GM12874 (cell line): ENCODE measurements around the gene WDR35.

Source experiments
- TF ChIP-seq, protein P1 (sequence below): IDR thresholded peaks from 2 replicates; pipeline ENCODE4 v1.5.1; 2011; ENCODE audit warnings: low read depth, mild to moderate bottlenecking, control low read depth, low read length, moderate library complexity; ENCODE audit not compliant: insufficient read depth

Gene WDR35

DNA sequence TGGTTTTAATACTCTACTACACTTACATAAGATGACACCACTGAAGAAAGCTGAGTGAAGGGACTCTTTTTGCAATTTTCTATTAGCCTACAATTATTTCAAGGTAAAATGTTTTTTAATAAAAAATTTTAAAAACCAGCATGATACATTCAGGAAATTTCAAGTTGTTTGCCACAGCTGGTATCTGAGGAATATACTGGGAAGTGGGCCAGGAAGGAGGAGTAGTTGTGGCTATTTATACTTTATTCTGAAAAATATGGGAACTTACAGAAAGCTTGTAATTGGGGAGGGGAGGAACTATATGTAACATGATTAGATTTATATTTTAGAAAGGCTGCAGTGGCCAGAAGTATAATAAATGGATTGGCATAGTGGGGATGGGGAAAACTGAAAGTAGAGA is 40.8 kb downstream of the WDR35 start:
- TF ChIP-seq, protein P1, sequence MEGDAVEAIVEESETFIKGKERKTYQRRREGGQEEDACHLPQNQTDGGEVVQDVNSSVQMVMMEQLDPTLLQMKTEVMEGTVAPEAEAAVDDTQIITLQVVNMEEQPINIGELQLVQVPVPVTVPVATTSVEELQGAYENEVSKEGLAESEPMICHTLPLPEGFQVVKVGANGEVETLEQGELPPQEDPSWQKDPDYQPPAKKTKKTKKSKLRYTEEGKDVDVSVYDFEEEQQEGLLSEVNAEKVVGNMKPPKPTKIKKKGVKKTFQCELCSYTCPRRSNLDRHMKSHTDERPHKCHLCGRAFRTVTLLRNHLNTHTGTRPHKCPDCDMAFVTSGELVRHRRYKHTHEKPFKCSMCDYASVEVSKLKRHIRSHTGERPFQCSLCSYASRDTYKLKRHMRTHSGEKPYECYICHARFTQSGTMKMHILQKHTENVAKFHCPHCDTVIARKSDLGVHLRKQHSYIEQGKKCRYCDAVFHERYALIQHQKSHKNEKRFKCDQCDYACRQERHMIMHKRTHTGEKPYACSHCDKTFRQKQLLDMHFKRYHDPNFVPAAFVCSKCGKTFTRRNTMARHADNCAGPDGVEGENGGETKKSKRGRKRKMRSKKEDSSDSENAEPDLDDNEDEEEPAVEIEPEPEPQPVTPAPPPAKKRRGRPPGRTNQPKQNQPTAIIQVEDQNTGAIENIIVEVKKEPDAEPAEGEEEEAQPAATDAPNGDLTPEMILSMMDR, result no peak

DNA sequence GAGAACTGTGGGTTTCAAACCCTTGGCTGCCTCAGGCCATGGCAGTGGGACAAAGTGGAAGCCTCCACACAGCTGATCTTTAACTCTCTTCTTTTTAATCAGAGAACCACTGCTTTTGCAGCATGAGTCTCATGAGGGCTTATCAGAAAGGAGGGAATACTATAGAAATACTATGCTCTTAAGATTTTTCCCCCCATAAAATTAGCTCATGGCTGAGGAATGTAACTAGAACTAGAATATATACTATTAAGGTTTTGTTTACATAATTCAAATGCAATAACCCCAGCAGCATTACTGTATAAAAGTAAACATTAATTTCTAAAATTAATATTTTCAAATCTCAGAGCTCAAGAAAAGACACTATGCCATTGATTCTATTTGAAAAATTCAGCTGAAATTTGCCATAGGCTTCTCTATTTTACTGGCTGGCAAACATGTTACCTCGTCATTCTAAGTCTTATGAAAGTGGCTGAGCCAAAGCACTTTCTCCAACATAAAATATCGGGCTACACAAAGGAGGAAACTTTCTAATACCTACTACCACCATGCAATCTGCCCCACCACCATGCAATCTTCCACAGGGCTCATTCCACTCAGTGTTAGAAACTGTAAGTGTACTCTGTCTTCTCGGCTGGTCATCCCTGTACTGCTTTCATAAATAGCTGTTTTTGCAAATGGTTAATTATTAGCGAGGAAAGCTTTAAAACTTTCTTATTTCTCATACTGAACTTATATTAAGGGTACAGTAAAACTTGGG is 42.5 kb downstream of the WDR35 start:
- TF ChIP-seq, protein P1, result no peak

DNA sequence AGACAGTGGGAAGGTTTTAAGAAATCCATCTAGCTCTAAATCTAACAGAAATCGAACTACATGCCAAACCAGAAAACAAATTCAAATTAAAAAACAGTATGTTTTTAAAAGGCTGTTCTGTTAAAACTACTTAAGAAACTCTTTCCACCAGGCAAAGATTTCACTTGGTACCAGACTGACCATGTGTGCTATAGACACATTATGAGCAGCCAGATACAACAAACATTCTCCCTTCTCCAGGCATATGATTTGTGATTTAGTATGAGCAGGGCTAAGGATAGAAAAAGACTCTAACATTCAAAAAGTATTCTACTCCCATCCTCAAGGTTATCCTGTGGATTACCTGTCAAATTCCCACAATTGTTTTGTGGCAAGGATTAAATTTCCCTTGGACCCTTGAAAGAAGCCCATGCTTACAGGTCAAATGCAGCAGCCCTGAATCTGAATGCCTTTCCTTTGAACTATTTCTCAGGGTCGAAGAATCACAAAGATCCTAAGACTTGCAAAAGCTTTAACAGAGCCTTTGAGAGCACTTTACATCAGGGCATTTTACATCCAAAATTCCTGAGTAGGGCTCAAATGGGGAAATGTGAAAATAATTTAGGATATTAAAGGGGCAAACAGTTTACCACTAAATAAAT is 45.6 kb downstream of the WDR35 start:
- TF ChIP-seq, protein P1, result no peak

DNA sequence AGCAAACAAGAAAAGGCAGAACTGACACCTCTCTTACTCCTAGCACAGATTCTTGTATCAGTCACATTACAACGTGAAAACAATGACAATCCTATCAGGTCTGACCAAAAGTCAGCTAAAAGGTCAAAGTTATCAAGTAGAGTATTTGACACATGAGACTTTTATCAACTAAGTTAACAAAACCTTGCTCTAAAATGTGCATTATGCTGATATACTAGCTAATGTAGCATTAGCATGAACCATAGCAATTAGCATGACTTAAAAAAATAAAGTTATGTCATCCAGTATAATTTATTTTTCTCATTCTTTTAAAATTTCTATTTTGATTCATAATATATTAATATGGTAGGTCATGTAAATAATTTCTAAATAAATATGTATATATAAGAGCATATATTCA is 46.7 kb downstream of the WDR35 start:
- TF ChIP-seq, protein P1, result no peak

DNA sequence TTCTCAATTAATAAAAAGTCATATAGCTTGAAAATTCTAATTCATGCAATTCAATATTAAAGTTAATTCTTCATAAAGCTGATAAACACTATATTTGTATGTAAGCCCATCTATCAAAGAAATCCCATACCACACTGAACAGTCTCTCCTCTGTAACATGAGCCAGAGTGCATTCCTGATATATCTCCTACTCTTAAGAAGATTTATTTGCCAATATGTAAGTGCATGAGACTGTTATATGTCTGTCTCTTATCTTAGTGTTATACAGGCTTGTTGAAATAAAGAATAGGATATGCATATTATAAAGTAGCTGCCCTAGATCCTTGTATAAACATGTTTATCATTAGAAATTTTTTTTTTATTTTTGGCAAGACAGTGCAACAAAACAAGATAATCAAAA is 47.7 kb downstream of the WDR35 start:
- TF ChIP-seq, protein P1, result no peak

DNA sequence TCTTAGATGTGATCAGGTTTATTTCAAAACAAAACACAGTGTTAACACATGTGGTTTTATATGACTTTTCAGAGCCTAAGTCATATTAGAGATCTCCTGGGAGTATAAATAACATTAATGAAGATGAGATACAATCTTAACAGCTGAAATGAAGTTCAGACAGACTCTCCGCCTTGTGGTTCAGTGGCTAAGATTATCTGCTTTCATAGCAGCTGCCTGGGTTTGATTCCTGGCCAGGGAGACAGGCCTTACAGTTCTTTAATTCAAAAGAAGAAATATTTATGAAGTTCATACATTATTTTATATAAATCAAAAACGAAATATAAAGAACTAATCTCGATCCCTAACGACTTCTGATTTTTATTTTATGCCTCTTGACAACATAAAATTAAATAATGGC is 52.9 kb downstream of the WDR35 start:
- TF ChIP-seq, protein P1, result no peak

DNA sequence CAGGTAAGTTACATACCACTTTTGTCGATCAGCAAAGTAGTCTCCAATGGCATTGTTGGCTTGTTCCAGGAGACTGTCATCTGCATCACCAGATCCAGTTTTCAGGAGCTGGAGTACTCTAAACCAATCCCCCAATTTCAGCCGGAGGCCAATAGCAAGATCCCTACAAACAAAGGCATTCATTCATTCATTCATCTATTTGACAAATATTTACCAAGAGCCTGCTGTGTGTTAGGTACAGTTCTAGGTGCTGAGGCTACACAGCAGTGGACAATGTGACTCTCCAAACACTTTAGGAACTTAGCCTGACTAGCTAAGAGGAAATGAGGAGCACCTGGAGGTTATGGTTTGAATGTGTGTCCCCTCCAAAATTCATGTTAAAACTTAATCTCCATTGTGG is 53.7 kb downstream of the WDR35 start:
- TF ChIP-seq, protein P1, result no peak
